Prostate gland (tissue), 2 donors: Measurements from ENCODE around the gene SSRP1. TPM values are rescaled to one million over a fixed set of nuclear protein-coding genes. Genes with fewer than 3 reads are reported as not detected.

Experiments
- DNase-seq: peaks from one replicate; pipeline ENCODE4 v3.0.0-alpha.2; 2019; ENCODE audit warnings: low spot score
- H3K27ac ChIP-seq, 2 donors: fragments of 200-600 bp; sonication (generic); 2 replicates each; pipeline ENCODE4 v1.5.1; 2017 to 2019
- H3K27me3 ChIP-seq: fragments of 200-600 bp; sonication (generic); replicated peaks from 2 replicates; pipeline ENCODE4 v1.5.1; 2019; ENCODE audit not compliant: insufficient read depth
- H3K36me3 ChIP-seq, 2 donors: fragments of 200-600 bp; sonication (generic); 1 replicate in 1 of 2; 2 replicates in 1 of 2; pipeline versions ENCODE4 v1.5.1 to v1.8.1; 2017 to 2019
- H3K4me1 ChIP-seq: fragments of 200-600 bp; sonication (generic); replicated peaks from 2 replicates; pipeline ENCODE4 v1.5.1; 2019
- H3K4me3 ChIP-seq, 2 donors: fragments of 200-600 bp; sonication (generic); 2 replicates each; pipeline ENCODE4 v1.5.1; 2017 to 2019
- H3K9me3 ChIP-seq: fragments of 200-600 bp; sonication (generic); 2 replicates; pipeline ENCODE4 v1.5.1; 2017
- CTCF ChIP-seq, 4 experiments: fragments of 200-600 bp in 2 of 4; fragments of 450-650 bp in 2 of 4; sonication (generic) in 2 of 4; IDR thresholded peaks; 1 replicate in 3 of 4; 2 replicates in 1 of 4; pipeline ENCODE4 v1.5.1; 2016 to 2019; ENCODE audit warnings: antibody characterized with exemption in 4 of 4, mild to moderate bottlenecking in 2 of 4, moderate library complexity in 2 of 4
- POLR2A ChIP-seq: fragments of 450-650 bp; IDR thresholded peaks from one replicate; pipeline ENCODE4 v1.6.1; 2016; ENCODE audit warnings: antibody characterized with exemption, mild to moderate bottlenecking
- POLR2AphosphoS5 ChIP-seq: sonication (generic); formaldehyde crosslinking; IDR thresholded peaks from one replicate; pipeline ENCODE4 v1.6.1; 2017; ENCODE audit warnings: antibody characterized with exemption
- WGBS: methylation state at CpG from one replicate; pipeline ENCODE4 v1.1.5; 2018; 5-methylcytosine and 5-hydroxymethylcytosine counted together
- intact Hi-C: fragments of 100-400 bp; cut with DNase I; formaldehyde crosslinking; loops from one replicate; pipeline ENCODE4 v1.14.2; 2022
- total RNA-seq, 2 donors: library from RNA; depleted of rRNA; stranded (reverse); fragments of >200 nt; gene quantifications; one replicate each; pipeline ENCODE4 v1.1.0, GENCODE V29; 2016

The SSRP1 gene
- total RNA-seq, 2 donors from 2014 or later = 82.6 to 85.4 TPM

GRCh38 chr11:57306161-57306876, 29.4 kb downstream of the SSRP1 start:
- Histone ChIP-seq H3K4me1 (peaks cover 20% of the 10 kb centered on the region), H3K4me3 (no peak overlapping the region), H3K36me3 (peaks cover 3 to 19% of the 10 kb centered on the region in 2 donors), H3K27ac (peak overlapping the region in 1 of 2 donors; percentile 17), H3K27me3 (no peaks in the 10 kb centered on the region), H3K9me3 (no peaks in the 10 kb centered on the region)
- WGBS = 63% methylated on average over 15 of the region's 15 CpGs
- no peak for DNase-seq
- TF ChIP-seq POLR2AphosphoS5 (no peak), POLR2A (no peak), CTCF (IDR thresholded peaks at IDR 0.05) (no peak)
- intact Hi-C loops = no loop called here

DNA sequence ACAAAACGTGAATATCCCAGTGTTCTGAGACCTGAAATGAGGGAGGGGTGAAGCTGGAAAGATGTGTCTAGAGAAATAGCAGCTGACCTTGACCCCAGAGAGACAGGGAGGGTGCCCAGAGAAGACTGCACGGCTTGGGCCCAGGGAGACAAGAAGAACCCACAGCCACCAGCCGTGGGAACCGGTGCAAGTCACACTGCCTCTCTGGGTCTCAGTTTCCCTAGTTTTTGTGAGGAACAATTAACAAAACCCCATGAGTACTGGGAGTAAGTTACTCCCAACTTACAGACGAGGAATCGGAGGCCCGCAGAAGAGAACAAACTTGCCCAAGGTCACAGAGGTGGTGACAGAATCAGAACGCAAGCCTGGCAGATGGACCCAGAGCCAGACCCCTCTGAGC, 30.2 kb downstream of the SSRP1 start:
- Histone ChIP-seq H3K27me3 (no peaks in the 10 kb centered on the region), H3K4me3 (no peak overlapping the region), H3K9me3 (no peaks in the 10 kb centered on the region), H3K4me1 (peaks cover 19% of the 10 kb centered on the region), H3K27ac (no peak overlapping the region), H3K36me3 (peaks cover 10 to 27% of the 10 kb centered on the region in 2 donors)
- no peak for DNase-seq
- intact Hi-C loops = no loop called here
- 92% methylated on average over 8 of the region's 8 CpGs for WGBS
- no peak for TF ChIP-seq CTCF (IDR thresholded peaks at IDR 0.05)
- TF ChIP-seq POLR2AphosphoS5 = no peak
- TF ChIP-seq POLR2A = no peak

GRCh38 chr11:57303990-57304579, 31.6 kb downstream of the SSRP1 start:
- TF ChIP-seq POLR2AphosphoS5 (no peak), POLR2A (no peak), CTCF (IDR thresholded peaks at IDR 0.05) (no peak)
- DNase-seq = no peak
- H3K9me3 ChIP-seq = no peaks in the 10 kb centered on the region
- intact Hi-C loops = no loop called here
- peaks cover 23 to 42% of the 10 kb centered on the region in 2 donors for H3K36me3 ChIP-seq
- WGBS = 81% methylated on average over 8 of the region's 8 CpGs
- H3K27me3 ChIP-seq = no peaks in the 10 kb centered on the region
- H3K27ac ChIP-seq = peak overlapping the region in 1 of 2 donors; percentile 5
- H3K4me1 ChIP-seq = peaks cover 11% of the 10 kb centered on the region
- no peak overlapping the region for H3K4me3 ChIP-seq

GRCh38 chr11:57303280-57303989, 32.3 kb downstream of the SSRP1 start:
- H3K36me3 ChIP-seq = peaks cover 25 to 45% of the 10 kb centered on the region in 2 donors
- DNase-seq = no peak
- WGBS = 81% methylated on average over 17 of the region's 17 CpGs

More at GRCh38 chr11:57303280-57303989, 32.3 kb downstream of the SSRP1 start:
- Histone ChIP-seq H3K27me3 (no peaks in the 10 kb centered on the region), H3K4me3 (no peak overlapping the region), H3K9me3 (no peaks in the 10 kb centered on the region), H3K27ac (no peak overlapping the region), H3K4me1 (peaks cover 9% of the 10 kb centered on the region)
- intact Hi-C loops = no loop called here
- TF ChIP-seq POLR2AphosphoS5 = no peak
- TF ChIP-seq POLR2A = no peak
- no peak for TF ChIP-seq CTCF (IDR thresholded peaks at IDR 0.05)
